Measurements from ENCODE around the gene DNAJA3.

Gene DNAJA3

DNA sequence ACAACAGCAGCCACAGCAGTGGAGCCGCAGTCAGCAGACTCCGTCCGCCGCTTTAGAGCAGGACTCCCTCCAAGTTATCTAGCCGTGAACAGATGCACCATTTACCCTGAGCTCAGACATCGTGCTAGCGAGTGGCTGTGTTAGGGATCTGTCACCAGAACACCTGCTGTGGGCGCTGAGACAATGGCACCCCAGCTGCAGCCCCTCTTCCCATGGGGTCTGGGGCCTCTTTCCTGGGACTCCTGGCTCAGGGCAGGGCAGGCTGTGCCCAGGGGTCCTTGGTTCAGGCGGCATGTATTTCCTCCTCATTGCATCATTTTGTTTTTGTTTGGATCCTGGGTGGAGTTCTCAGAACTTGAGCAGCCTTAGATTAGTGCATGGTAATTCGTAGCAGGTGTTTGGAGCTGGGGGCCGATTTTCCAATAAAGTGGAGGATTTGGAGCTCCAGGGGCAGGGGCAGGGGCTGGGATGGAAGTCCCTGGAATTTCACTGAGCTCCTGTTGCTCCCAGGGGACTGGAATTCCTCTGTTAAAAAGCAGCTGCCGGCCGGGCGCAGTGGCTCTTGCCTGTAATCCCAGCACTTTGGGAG is 25.4 kb downstream of the DNAJA3 start:
- TF ChIP-seq, protein P1, sequence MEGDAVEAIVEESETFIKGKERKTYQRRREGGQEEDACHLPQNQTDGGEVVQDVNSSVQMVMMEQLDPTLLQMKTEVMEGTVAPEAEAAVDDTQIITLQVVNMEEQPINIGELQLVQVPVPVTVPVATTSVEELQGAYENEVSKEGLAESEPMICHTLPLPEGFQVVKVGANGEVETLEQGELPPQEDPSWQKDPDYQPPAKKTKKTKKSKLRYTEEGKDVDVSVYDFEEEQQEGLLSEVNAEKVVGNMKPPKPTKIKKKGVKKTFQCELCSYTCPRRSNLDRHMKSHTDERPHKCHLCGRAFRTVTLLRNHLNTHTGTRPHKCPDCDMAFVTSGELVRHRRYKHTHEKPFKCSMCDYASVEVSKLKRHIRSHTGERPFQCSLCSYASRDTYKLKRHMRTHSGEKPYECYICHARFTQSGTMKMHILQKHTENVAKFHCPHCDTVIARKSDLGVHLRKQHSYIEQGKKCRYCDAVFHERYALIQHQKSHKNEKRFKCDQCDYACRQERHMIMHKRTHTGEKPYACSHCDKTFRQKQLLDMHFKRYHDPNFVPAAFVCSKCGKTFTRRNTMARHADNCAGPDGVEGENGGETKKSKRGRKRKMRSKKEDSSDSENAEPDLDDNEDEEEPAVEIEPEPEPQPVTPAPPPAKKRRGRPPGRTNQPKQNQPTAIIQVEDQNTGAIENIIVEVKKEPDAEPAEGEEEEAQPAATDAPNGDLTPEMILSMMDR (IDR thresholded peaks at IDR 0.05; ENCODE audit: extremely low read depth, missing control alignments) = no peak
- no peak for DNase-seq (ENCODE audit: low spot score)

DNA sequence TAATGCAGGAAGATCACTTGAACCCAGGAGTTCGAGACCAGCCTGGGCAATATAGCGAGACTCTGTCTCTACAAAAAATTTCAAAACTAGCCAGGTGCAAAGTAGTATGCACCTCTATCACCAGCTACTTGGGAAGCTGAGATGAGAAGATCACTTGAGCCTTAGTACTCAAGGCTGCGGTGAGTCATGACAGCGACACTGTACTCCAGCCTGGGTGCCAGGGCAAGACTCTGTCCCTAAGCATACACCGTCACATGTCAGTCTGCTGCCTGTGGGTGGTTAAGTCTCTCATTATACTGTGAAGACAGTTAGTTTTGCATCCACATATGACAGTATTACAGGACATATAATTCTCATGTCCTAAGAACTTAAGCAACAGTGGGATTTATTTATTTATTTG is 27.0 kb downstream of the DNAJA3 start:
- TF ChIP-seq, protein P1 (IDR thresholded peaks at IDR 0.05; ENCODE audit: extremely low read depth, missing control alignments) = no peak
- DNase-seq (ENCODE audit: low spot score) = no peak

DNA sequence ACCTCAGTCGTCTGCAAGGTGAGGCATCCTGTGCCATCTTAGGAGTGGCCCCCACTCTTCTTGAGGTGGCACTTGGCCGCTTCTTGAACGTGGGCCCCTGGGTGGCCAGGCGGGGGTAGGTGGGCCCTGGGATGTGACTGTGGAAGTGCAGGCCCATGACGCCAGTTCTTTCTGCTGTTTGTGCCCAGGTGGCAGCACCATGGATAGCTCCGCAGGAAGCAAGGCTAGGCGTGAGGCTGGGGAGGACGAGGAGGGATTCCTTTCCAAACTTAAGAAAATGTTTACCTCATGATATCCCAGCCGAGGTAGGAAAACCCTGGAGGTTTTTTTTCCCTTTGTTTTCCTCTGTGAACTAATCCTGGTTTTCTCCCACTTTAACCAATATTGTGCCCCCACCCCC is 29.0 kb downstream of the DNAJA3 start:
- TF ChIP-seq, protein P1 (IDR thresholded peaks at IDR 0.05; ENCODE audit: extremely low read depth, missing control alignments) = no peak
- DNase-seq (ENCODE audit: low spot score) = no peak

DNA sequence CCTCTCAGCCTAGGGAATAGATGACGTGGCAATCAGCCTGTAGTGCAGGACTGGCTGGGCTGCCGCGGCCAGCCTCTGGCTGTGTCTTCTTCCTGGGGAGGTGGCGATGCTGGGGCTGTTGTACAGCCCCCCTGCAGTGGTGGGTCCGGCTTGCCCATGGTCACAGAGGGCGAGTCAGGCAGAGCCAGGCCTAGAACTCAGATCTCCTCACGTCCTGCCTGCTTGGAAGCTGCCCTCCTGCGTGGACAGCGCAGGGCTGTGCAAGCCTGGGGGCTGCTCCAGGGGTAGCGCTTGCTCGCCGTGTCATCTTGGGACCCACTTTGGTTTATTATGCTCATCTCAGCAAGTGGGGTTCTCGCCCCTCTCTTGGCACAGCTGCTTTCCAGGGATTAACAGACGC is 29.4 kb downstream of the DNAJA3 start:
- no peak for DNase-seq (ENCODE audit: low spot score)
- TF ChIP-seq, protein P1 (IDR thresholded peaks at IDR 0.05; ENCODE audit: extremely low read depth, missing control alignments) = no peak

DNA sequence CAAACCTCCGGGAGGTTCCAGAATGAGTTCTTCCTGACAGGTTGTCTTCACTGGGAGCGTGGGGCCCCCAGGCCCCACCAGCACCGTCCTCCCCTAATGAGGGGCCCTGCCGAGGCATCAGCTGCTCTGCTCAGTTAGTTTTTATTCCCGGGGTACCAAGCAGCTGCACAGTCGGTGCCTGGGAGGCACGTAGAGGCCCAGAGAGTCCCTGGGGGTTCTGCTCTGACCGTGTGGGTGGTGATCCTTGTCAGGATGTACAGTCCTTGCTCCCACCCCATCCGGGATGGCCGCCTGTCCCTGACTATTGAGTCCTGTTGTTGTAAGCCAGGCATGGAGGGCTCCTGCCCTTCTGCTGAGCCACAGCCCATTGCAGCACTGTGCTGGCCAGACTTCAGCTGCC is 30.3 kb downstream of the DNAJA3 start:
- DNase-seq (ENCODE audit: low spot score) = no peak
- TF ChIP-seq, protein P1 (IDR thresholded peaks at IDR 0.05; ENCODE audit: extremely low read depth, missing control alignments) = no peak

GRCh38 chr16:4460936-4461249 is 35.2 kb downstream of the DNAJA3 start:
- DNase-seq (ENCODE audit: low spot score) = no peak
- TF ChIP-seq, protein P1 (IDR thresholded peaks at IDR 0.05; ENCODE audit: extremely low read depth, missing control alignments) = no peak

DNA sequence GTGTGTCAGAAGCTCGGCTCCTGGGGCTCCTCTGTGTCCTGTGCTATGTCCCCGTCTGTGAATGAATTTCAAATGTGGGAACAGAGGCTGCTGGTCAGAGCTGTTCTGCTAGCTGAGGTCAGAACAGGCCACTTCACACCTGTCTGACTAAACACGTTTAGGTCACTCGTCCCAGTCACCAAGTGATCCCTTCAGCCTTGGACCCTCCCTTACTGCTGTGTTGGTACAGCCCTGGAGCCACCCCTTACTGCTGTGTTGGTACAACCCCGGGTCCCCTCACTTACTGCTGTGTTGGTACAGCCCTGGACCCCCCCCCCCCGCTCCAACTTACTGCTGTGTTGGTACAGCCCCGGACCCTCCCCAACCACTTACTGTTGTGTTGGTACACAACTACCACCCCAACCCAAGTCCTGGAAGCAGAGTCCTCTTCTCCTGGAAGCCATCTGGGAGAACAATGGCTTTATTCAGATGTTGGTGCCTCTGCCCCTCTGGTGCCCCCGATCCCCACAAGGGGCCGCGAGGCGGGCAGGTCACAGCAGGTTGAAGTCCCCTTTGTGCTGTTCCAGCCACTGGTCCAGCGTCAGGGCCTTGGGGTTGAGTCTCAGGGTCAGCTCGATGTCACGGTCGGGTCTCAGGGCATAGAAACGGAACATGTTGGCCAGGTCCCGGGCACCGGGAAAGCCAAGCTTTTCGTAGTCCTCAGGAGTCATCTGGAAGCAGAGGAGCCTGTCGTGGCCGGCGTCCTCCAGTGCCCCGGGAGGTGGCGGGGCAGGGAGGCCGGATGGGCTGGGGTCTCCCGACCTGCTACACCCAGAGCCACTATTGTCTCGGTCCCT is 35.8 kb downstream of the DNAJA3 start:
- TF ChIP-seq, protein P1 (IDR thresholded peaks at IDR 0.05; ENCODE audit: extremely low read depth, missing control alignments) = no peak
- no peak for DNase-seq (ENCODE audit: low spot score)
